Right lobe of liver (tissue), 6 donors: ENCODE results near the gene TBC1D23. TPM values are rescaled to one million over a fixed set of nuclear protein-coding genes. Genes with fewer than 3 reads are reported as not detected.
"Not testable (repeated sequence)": the region's sequence is repeated elsewhere in the genome, so short reads cannot be mapped to it uniquely, and the experiment has no call there.

ENCODE experiments used
- ATAC-seq, 4 donors: fragments of 200-7000 bp; cut with Tn5 transposase; one replicate each; pipeline ENCODE4 v1.9.1; 2020; ENCODE audit warnings: mild to moderate bottlenecking in 4 of 4, moderate library complexity in 4 of 4
- DNase-seq, 3 donors: peaks; one replicate each; pipeline ENCODE4 v3.0.0-alpha.2; 2020
- H3K27ac ChIP-seq, 3 donors: fragments of 200-600 bp; one replicate each; pipeline ENCODE4 v1.8.0; 2022
- H3K27me3 ChIP-seq, 2 donors: fragments of 200-600 bp; one replicate each; pipeline ENCODE4 v1.8.0; 2022
- H3K36me3 ChIP-seq, 4 donors: fragments of 200-600 bp; sonication (generic) in 1 of 4; one replicate each; pipeline versions ENCODE4 v1.5.1 to v1.8.0; 2017 to 2022; ENCODE audit warnings: control low read depth in 1 of 4
- H3K4me1 ChIP-seq, 4 donors: fragments of 200-600 bp; sonication (generic) in 1 of 4; one replicate each; pipeline versions ENCODE4 v1.5.1 to v1.8.0; 2017 to 2022; ENCODE audit warnings: control low read depth in 1 of 4
- H3K4me3 ChIP-seq, 3 donors: fragments of 200-600 bp; one replicate each; pipeline ENCODE4 v1.8.0; 2022
- H3K9me3 ChIP-seq, 4 donors: fragments of 200-600 bp; sonication (generic) in 1 of 4; one replicate each; pipeline versions ENCODE4 v1.5.1 to v1.8.0; 2017 to 2022; ENCODE audit warnings: control low read depth in 1 of 4
- POLR2A ChIP-seq: fragments of 450-650 bp; IDR thresholded peaks from one replicate; pipeline ENCODE4 v1.6.1; 2017; ENCODE audit warnings: antibody characterized with exemption, mild to moderate bottlenecking
- WGBS: methylation state at CpG from one replicate; pipeline ENCODE4 v1.1.6; 2018; ENCODE audit warnings: low coverage, low lambda C conversion rate; ENCODE audit not compliant: insufficient coverage; ENCODE audit errors: missing lambda C conversion rate; 5-methylcytosine and 5-hydroxymethylcytosine counted together
- intact Hi-C, 2 donors: fragments of 100-400 bp; cut with DNase I; formaldehyde crosslinking; loops; one replicate each; pipeline versions ENCODE4 v1.11.2 to v1.14.1; 2022
- total RNA-seq, 6 experiments: library from RNA; depleted of rRNA in 2 of 6; stranded (reverse); fragments of >200 nt in 2 of 6; fragmentation: NEBNext Ultra II Directional in 3 of 6; extraction: Animal tissue kit (Norgen Biotek cat#: 25700) in 3 of 6; gene quantifications; one replicate each; pipeline versions ENCODE4 v1.1.0 to v1.2.4, GENCODE V29; 2016 to 2023
- TF ChIP-seq, protein P1 (sequence below), 4 donors: fragments of 200-600 bp in 3 of 4; fragments of 450-650 bp in 1 of 4; IDR thresholded peaks; one replicate each; pipeline versions ENCODE4 v1.5.1 to v1.8.0; 2016 to 2022; ENCODE audit warnings: antibody characterized with exemption in 4 of 4, mild to moderate bottlenecking in 2 of 4
- donor health status: DM: no; HTN: yes; CAD: no.
- donor health status: DM: no; HTN: no; CAD: no.
- donor health status: DM: no; HTN: no; CAD: no.
- donor health status: DM: no; HTN: yes; CAD: no.
- donor health status: DM: no; HTN: yes; CAD: no.

TBC1D23 gene
- total RNA-seq, 6 experiments from 2014 or later, result 13.9 to 26.2 (median 21.5) TPM

DNA sequence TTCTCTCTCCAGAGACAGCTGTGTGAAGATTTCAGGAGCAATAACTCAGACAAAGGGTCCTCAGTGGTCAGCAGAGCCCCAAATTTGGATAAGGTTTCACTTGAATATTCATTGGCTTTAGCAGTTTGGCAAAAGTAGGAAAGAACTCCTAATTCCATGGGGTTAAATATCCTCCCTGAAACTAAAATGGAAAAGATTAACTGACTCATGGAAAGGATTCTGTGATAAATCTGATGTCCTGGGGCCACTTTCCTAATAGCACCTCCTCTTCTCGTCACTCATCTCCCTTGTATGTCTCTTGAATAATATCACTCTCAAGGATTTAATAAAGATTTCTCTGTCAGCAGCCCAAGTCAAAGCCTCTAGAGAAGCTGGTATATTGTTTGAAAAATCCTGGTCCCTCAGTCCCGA is 33.3 kb upstream of the TBC1D23 start:
- no peaks in the 10 kb centered on the region for H3K9me3 ChIP-seq
- ATAC-seq (no peak), DNase-seq (no peak)
- H3K4me1 ChIP-seq, result no peaks in the 10 kb centered on the region
- WGBS, result 75% methylated on average over 2 of the region's 2 CpGs
- no peaks in the 10 kb centered on the region for H3K36me3 ChIP-seq
- no peak for TF ChIP-seq POLR2A
- TF ChIP-seq, protein P1, sequence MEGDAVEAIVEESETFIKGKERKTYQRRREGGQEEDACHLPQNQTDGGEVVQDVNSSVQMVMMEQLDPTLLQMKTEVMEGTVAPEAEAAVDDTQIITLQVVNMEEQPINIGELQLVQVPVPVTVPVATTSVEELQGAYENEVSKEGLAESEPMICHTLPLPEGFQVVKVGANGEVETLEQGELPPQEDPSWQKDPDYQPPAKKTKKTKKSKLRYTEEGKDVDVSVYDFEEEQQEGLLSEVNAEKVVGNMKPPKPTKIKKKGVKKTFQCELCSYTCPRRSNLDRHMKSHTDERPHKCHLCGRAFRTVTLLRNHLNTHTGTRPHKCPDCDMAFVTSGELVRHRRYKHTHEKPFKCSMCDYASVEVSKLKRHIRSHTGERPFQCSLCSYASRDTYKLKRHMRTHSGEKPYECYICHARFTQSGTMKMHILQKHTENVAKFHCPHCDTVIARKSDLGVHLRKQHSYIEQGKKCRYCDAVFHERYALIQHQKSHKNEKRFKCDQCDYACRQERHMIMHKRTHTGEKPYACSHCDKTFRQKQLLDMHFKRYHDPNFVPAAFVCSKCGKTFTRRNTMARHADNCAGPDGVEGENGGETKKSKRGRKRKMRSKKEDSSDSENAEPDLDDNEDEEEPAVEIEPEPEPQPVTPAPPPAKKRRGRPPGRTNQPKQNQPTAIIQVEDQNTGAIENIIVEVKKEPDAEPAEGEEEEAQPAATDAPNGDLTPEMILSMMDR (IDR thresholded peaks at IDR 0.05), result no peak
- no peaks in the 10 kb centered on the region for H3K27me3 ChIP-seq
- H3K27ac ChIP-seq, result peak overlapping the region in 1 of 3 donors; percentile 2
- no peak overlapping the region for H3K4me3 ChIP-seq
- intact Hi-C loops, result no loop called here

DNA sequence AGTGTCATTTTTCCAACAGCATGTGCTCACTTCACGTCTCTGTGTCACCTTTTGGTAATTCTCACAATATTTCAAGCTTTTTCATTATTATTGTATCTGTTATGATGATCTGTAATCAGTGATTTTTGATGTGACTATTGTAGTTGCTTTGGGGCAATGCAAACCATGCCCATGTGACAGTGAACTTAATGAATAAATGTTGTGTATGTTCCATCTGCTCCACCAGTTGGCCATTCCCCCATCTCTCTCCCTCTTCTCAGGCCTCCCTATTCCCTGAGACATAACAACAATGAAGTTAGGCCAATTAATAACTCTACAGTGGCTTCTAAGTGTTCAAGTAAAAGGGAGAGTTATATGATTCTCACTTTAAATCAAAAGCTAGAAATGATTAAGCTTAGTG is 32.5 kb upstream of the TBC1D23 start:
- Histone ChIP-seq H3K27me3 (no peaks in the 10 kb centered on the region), H3K36me3 (no peaks in the 10 kb centered on the region), H3K4me3 (no peak overlapping the region), H3K4me1 (no peaks in the 10 kb centered on the region), H3K27ac (no peak overlapping the region), H3K9me3 (no peaks in the 10 kb centered on the region)
- TF ChIP-seq, protein P1 (IDR thresholded peaks at IDR 0.05), result no peak
- TF ChIP-seq POLR2A, result no peak
- intact Hi-C loops, result no loop called here
- 64% methylated on average over 1 of the region's 1 CpG for WGBS
- ATAC-seq (no peak), DNase-seq (no peak)

DNA sequence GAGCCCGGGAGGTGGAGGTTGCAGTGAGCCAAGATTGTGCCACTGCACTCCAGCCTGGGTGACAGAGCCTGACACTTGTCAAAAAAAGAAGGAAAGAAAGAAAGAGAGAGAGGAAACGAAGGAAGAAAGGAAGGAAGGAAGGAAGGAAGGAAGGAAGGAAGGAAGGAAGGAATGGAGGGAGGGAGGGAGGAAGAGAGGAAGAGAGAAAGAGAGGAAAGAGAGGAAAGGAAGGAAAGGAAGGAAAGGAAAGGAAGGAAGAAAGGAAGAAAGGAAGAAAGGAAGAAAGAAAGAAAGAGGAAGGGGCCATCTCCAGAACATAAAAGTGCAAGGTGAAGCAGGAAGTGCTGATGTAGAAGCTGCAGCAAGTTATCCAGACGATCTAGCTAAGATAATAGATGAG is 31.6 kb upstream of the TBC1D23 start:
- H3K9me3 ChIP-seq, H3K4me3 ChIP-seq, H3K4me1 ChIP-seq, H3K27me3 ChIP-seq, DNase-seq, H3K27ac ChIP-seq, H3K36me3 ChIP-seq, ATAC-seq, intact Hi-C loops: not testable (repeated sequence)
- 78% methylated on average over 3 of the region's 3 CpGs for WGBS

DNA sequence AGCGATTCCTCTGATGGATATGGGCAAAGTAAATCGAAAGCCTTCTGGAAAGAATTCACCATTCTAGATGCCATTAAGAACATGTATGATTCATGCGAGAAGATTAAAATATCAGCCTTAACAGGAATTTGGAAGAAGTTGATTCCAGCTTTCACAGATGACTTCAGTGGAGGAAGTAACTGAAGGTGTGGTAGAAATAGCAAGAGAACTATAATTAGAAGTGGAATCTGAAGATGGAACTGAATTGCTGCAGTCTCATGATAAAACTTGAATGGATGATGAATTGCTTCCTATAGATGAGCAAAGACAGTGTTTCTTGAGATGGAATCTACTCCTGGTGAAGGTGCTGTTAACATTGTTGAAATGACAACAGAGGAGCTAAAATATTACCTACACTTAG is 30.1 kb upstream of the TBC1D23 start:
- Histone ChIP-seq H3K9me3 (no peaks in the 10 kb centered on the region), H3K27me3 (no peaks in the 10 kb centered on the region), H3K36me3 (no peaks in the 10 kb centered on the region), H3K4me3 (no peak overlapping the region), H3K4me1 (no peaks in the 10 kb centered on the region), H3K27ac (no peak overlapping the region)
- WGBS, result 76% methylated on average over 3 of the region's 3 CpGs
- ATAC-seq (no peak), DNase-seq (no peak)
- intact Hi-C loops, result no loop called here
- TF ChIP-seq, protein P1 (IDR thresholded peaks at IDR 0.05), result no peak
- no peak for TF ChIP-seq POLR2A

DNA sequence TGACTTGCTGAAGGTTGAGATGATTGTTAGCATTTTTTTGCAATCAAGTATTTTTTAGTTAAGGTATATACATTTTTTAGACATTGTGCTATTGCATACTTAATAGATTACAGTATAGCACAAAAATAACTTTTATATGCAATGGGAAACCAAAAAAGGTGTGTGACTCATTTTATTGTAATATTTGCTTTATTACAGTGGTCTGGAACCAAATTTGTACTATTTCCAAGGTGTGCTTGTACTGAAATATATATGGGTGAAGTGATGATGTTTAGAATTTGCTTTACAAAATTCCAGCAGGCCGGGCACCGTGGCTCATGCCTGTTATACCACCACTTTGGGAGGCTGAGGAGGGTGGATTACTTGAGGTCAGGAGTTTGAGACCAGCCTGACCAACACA is 29.1 kb upstream of the TBC1D23 start:
- 100% methylated on average over 1 of the region's 2 CpGs for WGBS
- H3K27ac ChIP-seq, result no peak overlapping the region

More for the DNA sequence above, 29.1 kb upstream of the TBC1D23 start:
- intact Hi-C loops, result no loop called here
- ATAC-seq (no peak), DNase-seq (no peak)
- no peak for TF ChIP-seq POLR2A
- TF ChIP-seq, protein P1 (IDR thresholded peaks at IDR 0.05), result no peak
- H3K4me3 ChIP-seq, result no peak overlapping the region
- H3K4me1 ChIP-seq, result no peaks in the 10 kb centered on the region
- H3K27me3 ChIP-seq, result no peaks in the 10 kb centered on the region
- H3K36me3 ChIP-seq, result no peaks in the 10 kb centered on the region
- no peaks in the 10 kb centered on the region for H3K9me3 ChIP-seq
